ENCODE data around the gene TPP1.

Gene TPP1

DNA sequence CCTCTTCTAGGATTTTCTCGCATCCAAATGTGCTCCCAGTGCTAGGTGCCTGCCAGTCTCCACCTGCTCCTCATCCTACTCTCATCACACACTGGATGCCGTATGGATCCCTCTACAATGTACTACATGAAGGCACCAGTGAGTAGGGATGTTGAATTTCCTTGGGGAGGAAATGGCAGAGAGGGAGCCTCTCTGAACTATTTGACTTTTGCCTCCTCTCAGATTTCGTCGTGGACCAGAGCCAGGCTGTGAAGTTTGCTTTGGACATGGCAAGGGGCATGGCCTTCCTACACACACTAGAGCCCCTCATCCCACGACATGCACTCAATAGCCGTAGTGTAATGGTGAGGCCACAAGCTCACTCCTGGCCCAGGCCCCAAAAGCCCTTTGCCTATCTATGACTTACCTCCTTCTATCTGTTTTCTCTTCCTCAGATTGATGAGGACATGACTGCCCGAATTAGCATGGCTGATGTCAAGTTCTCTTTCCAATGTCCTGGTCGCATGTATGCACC, 9.7 kb downstream of the TPP1 start:
- DNase-seq, result peak; percentile 37

DNA sequence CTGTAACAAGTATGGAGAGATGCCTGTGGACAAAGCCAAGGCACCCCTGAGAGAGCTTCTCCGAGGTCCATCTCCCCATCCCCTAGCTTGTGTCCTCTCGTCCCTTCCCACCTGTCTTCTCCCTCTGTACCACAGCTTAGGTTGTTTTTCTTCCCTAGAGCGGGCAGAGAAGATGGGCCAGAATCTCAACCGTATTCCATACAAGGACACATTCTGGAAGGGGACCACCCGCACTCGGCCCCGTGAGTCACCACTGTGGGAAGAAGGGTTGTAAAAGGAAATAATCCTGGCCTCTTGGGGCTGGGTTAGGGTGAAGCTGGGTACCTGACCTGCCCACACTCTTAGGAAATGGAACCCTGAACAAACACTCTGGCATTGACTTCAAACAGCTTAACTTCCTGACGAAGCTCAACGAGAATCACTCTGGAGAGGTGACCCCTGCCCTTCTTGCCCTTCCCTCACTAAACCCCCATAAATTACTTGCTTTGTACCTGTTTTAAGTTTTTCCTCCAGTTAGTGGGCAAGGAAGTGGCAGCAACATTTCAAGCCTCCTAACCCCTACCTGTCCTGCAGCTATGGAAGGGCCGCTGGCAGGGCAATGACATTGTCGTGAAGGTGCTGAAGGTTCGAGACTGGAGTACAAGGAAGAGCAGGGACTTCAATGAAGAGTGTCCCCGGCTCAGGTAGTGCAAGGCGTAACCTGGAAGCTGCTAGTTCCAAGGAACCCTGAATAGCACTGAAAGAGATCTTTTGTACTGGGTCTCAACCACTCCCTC, 10.3 kb downstream of the TPP1 start:
- DNase-seq, result peak; percentile 49

DNA sequence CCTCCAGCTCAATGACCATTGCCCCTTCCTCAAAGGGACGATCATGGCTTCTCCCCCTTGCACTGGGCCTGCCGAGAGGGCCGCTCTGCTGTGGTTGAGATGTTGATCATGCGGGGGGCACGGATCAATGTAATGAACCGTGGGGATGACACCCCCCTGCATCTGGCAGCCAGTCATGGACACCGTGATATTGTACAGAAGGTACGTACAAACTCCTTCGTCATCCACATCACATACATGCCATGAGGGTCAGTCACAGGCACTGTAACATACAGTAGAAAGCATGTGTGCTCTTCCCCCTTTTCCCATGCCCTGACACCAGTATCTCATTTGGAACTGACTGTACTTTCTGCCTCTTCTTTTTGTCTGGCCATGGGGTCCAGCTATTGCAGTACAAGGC, 11.2 kb downstream of the TPP1 start:
- peak; percentile 46 for DNase-seq

DNA sequence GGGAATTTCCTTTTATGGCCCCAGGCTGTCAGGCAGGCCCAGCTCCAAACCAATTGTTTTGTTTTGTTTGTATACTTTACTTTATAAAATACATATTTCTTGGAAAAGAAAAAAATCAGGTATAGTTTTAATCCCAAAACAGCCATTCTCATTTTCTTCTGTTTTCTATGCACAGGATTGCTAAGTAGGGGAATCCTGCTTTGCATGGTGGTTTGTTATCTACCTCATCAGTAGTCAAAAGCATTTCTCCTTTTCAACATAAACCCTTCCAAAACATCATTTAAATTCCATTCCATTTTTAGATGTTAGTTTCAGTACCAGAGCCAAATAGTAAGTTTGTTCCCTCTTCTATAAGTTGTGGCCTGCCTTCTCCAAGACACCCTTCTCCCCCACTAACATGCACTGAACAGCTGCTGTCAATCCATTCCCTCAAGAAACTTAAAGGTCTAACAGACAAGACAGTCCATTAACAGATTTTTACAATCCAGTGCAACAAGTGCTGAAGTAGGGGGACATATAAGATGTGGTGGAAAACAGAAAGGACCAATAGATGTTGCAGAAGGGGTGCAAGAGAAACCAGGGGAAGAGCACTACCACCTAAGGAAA, 11.9 kb downstream of the TPP1 start:
- DNase-seq, result peak; percentile 40

DNA sequence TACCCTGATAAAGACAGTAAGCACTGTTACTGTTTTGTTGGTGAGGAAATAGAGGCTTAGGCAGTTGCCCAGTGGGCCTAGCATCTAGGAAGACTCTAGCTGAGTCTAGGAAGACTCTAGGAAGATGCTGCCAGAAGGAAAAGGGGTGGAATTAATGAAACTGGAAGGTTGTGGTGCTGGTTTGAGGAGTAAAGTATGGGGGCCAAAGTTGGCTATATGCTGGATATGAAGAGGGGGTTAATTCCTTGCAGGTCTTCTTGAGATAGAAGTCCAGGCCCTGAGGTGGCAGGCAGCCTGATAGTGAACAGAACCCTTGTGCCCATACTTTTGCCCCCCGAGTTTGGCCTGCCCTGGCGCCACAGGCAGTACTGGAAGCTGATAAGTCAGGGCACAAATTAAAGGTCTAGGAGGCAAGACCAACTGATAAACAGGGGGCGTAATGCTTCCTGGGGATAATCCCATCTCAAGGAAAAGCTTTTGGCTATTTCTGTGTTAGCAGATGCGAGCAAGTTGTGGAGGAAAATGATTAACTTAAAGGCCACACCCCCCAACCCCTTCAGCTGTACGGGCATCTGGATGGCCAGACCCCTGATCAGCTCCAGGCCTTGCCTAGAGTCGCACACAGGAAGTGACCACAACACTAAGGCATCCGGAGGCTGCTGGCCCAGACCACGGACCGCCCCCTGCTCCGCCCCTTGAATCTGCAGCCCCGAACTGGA, 12.6 kb downstream of the TPP1 start:
- peak; percentile 81 for DNase-seq

DNA sequence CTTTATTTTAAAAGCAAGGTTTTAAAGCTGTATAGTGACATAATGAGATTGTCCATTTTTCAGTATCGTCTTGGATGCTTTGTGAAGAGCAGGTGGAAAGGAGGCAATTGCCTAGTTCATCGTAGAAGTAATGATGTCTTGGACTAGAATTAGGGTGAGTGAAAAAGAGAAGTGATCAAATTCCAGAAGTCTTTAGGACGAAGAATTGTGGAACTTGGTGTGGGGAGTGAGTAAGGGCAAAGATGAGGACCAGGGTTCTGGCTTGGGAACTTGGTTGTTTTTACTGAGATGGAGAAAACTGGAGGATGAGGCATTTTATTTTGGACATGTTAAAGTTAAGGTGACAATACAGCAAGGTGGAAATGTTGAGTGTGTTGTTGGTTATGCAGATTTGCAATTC, 14.4 kb downstream of the TPP1 start:
- DNase-seq, result peak; percentile 32

DNA sequence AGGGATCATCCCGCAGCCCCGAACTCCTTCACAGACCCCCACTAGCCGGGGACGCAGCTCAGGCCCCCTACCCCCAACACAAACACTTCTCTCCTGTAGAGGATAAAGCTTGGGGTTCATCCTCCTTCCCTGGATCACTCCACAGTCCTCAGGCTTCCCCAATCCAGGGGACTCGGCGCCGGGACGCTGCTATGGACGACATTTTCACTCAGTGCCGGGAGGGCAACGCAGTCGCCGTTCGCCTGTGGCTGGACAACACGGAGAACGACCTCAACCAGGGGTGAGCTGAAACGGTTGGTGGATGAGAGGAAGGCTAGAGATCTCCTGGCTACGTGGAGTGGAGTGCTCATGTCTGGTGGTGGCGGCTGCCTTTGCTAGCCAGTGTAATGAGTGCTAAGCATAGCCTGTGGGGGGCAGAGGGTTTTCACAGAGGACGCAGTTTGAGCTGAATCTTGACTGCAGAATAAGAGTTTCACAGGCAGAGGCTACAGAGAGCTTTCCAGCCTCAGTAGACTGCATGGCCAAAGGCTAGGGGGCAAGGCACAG, 15.1 kb downstream of the TPP1 start:
- DNase-seq, result peak; percentile 69

DNA sequence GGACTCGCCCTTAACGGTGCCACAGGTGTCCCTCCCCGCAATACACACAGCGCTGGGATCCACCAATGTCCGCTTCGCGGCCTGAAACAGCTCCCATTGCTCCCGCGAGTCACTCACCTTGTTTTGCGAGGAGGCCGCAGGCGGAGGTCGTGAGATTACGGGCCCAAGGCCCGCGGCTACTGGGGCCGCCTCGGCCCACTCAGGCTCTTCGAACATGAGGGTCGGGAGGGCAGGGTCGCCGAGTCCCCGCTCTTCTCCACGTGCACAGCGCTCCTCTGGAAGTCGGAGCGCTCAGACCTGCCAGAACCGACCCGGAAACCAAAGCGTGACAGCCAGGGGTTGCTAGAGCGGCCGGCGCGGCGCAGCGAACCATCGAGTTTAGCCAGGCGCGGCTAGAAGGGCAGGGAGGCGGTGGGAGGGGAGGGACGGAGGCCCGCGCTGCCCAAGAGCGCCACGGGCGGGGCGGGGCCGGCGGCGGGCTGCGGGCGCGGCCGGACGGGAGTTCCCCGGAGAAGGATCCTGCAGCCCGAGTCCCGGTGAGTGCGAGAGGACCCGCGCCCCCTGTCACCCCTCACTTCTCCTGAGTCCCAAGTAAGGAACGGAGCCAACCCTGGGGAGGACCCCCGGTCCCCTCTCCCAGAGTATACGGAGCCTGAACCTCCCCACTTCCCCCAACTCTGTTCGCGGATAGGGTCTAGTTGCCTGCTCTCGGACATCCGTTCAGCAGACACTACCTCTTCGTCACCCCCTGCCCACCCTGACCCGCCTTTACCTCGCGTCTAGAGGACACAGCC, 15.7 kb downstream of the TPP1 start, which contains the start of the genes ILK and RRP8:
Gene ILK (plus strand): TSS at position 488 of the 794 bp plus-strand sequence. CDS start 498 bp downstream, outside the sequence.
Gene RRP8 (minus strand): TSS at position 330 of the 794 bp plus-strand sequence. CDS start 114 bp downstream, at position 216.
- peak; percentile 93 for DNase-seq

DNA sequence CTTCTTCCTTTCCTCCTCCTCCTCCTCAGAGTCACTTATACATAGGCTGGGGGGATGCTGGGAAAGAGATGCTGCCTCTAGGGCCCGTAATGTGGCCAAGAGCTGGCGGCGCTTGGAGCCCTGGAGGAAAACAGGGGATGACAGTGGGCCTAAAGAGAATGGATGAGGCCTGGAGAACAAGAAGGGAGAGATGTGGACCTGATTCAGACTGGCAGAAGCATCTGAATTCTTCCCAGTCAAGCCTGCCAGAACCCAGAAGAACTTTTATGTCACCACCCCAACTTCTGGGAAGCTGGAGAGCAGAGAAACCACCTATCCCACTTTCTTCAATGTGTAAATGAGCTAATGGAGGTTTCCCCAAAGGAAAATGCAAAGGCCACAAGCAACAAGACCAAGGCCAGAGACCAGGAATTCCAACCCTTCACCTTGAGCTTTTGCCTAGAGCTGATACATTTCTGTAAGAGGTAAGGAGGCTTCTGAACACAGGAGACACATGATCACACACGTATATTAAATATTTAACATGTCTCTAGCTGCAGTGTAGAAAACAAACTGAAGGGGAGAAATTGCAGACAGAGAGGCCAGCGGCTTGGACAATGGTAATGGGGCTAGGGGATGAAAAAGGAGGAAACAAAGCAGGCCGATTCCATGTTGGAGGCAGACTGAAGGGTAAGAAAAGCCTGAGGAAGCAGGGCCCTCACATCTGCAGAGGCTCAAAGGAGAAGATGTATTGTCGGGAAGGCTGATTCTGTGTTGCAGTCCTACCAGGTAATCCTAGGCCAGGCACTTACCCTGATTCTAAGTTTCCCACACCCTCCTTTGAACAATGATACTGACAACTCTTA, 16.9 kb downstream of the TPP1 start:
- peak; percentile 34 for DNase-seq

DNA sequence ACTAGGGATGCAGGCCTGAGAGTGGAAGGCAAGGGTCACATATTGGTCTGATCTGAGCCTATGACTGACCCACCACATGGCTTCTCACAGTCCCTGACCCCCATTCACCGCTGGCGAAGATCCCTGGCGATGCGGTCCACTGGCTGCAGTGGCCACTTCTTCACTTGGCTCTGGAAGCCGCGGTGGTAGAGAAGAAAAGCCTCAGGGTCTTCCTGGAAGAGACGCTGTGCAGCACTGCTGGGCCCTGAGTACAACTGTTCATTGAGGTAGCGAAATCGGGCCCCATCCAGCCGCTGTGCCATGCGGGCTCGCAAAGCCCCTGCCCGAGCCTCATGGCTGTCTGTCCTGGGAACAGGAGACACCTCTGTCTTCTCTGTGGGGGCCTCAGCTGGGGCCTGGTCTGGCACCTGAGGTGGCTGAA, 18.2 kb downstream of the TPP1 start:
- no peak for DNase-seq

DNA sequence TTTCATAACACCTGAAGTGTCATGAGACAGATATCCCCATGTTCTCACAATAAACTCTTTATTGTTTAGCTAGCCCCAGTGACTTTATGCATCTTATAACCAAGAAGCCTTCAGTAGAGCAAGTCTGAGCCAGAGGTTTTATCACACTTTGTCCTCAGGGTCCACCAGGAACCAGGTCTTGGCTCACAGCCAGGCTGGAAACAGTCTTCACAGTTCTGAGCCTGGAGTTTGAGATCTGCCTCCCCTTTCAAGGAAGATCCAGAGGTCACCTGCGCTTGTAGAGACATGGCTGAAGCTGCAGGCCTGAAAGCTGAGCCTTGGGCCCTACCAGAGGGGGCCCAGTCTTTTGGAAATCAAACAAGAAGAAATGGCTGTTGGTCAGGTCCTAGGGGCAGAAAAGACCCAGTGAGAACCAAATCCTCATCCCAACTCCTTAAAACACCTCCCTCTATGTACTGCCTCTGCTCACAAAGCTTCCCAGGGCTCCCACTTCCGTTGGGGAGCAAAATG, 19.3 kb downstream of the TPP1 start:
- DNase-seq, result no peak

DNA sequence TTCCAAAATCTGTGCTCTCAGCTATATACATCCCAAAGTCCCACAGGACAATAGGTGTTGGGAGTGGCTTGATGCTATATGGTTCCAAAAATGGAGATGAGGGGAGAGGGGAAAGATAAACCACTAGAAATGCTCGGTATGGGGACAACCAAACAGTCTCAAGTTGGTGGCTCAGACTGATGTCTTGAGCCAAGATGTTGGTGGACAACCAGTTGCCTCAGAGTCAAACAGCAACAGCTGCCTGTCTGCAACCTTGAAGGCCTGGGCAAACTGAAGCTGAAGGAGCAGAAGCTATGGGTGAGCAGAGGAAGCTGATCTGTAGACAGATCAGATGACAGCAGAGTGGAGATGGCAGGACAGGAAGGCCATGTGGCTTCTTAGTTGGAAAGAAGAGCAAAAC, 19.8 kb downstream of the TPP1 start:
- DNase-seq, result no peak

DNA sequence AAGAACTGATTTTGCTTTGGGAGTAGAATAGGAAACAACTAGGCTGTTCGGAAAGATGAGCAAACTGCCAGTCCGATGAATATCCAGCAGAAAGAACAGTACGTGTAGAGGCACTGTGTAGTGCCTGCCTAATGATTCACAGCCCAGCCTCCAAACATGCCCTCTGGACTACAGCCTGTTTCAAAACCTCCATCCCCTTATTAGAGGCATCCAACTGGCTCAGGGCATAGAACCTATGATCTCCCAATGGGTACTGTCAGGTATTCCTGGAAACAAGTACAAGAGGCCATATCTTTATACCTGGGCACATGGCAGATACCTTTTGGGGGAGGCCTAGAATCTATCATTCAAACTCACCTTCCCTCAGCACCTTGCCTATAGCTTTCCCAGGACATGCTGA, 20.7 kb downstream of the TPP1 start:
- DNase-seq, result no peak

DNA sequence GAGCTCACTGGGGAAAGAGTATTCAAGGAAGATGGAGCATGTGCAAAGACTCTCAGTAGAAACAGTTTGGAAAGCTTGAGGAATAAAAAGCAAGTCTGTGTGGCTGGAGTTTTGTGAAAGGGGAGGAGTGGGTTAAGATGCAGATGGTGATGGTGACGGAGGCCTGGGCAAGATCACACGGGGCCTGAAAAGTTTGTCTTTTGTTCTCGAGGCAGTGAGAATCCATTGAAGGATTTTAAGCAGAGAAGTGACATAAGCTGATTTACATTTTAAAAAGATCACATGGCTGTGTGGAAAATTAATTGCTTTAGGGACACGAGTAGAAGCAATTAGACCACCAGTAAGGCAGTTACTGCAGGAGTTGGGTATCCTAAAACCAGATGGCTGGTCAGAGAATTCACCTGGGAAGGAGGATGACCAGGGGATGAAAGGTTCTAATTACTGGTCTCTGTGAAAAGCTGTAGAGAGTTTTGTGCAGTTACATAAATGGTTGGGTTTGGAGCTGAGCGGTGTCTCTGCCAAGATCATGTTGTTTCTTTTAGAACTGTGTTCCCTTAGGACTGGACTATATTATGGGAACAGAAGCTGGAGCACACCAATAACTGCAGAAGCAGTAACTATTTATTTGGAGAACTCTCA, 22.9 kb downstream of the TPP1 start:
- no peak for DNase-seq

DNA sequence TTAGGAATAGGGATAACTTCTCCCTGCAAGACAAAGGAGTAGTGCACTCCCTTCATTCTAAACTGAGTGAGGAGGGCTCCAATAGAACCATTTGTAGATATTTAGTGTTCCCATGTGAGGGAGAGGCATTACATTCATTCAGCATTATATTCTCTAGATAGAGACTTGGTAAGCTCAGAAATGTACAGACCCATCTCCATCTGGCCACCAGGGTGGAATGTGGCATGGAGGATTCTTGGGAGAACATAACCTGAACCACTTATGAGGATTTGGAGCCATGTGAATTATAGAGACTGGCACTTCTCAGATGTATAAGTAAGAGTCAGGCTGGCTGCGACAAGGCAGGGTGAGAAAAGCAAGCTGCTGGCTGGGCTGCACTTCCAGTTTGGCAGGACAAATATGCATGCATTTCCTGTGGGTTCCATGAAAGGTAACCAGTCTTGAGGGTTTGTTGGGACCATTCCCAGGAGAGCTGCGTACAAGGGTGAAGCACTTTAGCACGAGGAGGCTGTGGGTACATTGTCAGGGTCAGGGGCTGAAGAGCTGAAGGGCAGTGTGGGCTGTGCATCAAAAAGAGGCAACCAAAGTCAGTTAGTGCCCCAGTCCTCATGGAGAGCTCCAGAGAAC, 25.0 kb downstream of the TPP1 start:
- no peak for DNase-seq

DNA sequence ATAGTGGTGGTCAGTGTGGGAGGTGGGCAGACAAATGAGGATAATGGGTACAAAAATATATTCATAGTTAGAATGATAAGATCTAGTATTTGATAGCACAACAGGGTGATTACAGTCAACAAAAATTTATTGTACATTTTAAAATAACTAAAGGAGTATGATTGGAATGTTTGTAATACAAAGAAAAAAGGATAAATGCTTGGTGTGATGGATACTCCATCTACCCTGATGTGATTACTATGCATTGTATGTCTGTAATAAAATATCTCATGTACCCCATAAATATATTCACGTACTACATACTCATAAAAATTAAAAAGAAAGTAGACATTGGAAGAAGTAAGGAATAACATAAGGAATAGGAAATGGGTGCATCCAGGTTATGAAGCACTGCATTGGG, 31.2 kb downstream of the TPP1 start:
- no peak for DNase-seq

DNA sequence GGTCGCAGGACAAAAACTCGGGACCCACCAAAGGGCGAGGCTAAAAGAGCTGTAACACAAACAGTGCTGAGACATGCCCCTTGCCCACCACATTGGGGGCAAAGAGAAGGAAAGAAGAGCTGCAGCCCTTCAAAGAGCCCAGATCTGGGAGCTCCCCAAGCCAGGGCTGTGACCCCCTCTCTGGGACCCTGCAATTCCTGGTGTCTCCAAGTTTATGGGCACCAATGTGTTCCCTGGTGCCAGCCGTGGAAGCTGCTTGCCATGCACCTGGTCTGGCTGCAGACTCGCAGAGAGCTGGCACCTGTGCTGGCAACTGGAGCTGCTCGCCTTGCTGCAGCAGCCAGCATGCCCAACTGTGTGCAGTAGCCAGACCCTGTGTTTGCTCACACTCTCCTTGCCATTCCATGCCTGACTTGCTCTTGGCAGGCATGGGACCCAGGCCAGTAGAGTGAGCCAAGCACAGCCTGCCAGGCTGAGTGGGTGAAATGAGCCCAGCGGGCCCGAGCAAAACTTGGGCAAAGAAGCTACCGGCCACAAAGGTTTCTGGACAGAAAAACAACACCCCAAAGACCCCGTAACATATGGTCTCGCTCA, 31.8 kb downstream of the TPP1 start:
- DNase-seq, result no peak

DNA sequence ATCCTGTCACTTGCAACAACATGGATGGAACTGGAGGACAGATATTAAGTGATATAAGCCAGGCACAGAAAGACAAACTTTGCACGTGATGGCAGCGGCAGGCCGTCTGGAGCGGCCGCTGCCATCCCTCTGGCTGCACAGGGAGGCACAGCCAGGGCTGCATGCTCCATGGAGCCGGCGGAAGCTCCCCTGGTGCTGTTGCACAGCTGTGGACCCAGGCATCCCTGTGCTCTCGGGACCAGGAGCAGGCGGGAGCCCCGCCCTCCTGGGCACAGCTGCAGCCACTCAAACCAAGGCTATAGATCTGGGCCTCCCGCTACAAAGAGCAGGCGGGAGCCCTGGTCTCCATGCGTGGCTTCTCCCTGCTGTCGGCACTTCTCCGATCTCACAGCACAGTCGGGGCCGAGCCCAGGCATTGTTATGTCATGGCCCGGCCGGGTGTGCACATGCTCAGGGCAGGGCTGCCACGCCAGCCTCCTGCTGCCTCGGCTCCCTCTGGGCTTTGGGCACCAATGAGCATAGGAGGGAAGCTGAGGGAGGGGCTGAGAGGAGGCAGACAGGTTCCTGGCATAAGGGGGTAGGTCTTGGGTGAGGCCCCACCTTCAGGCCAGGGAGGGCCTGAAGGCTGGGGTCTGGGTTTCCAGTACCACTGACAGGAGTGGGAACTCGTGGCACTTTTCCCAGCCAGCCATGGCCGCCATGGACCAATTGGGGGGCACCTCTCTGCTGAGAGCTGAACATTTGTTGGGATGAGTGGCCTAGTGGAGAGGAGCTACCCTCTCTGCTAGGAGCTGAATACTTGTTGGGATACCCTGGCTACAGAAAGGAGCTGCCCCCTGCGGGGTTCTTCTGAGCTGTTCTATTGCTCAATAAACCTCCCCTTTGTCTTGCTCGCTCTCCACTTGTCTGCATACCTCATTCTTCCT, 32.5 kb downstream of the TPP1 start:
- DNase-seq, result no peak

DNA sequence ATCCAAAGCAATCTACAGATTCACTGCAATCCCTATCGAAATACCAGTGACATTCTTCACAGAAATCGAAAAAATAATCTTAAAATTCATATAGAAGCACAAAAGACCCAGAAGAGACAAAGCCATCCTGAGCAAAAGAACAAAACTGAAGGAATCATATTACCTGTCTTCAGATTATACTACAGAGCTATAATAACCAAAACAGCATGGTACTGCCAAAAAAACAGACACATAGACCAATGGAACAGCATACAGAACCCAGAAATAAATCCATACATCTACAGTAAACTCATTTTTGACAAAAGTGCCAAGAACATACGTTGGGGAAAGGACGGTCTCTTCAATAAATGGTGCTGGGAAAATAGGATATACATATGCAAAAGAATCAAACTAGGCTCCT, 34.7 kb downstream of the TPP1 start:
- DNase-seq, result no peak
